Mesodermal cell (in vitro differentiated cells): ENCODE results near the gene LRP1B.
"Not testable (repeated sequence)": the region's sequence is repeated elsewhere in the genome, so short reads cannot be mapped to it uniquely, and the experiment has no call there.

ENCODE experiments used
- H3K27ac ChIP-seq: 2 replicates; pipeline ENCODE4 v1.7.0; 2013; ENCODE audit warnings: mild to moderate bottlenecking, low read depth, low read length, moderate library complexity; ENCODE audit not compliant: severe bottlenecking
- H3K36me3 ChIP-seq: 2 replicates; pipeline ENCODE4 v1.7.1; 2013; ENCODE audit warnings: mild to moderate bottlenecking, low read length, moderate library complexity; ENCODE audit not compliant: control insufficient read depth, insufficient read depth
- H3K4me1 ChIP-seq: one replicate; pipeline ENCODE4 v1.7.1; 2013; ENCODE audit warnings: mild to moderate bottlenecking, low read length; ENCODE audit not compliant: insufficient read depth, control insufficient read depth, poor library complexity, severe bottlenecking
- H3K4me3 ChIP-seq: 2 replicates; pipeline ENCODE4 v1.7.0; 2013; ENCODE audit warnings: low read length, control low read depth, mild to moderate bottlenecking; ENCODE audit not compliant: insufficient read depth, poor library complexity, severe bottlenecking; ENCODE audit errors: extremely low read depth
- H3K9me3 ChIP-seq: 2 replicates; pipeline ENCODE4 v1.7.1; 2013; ENCODE audit warnings: mild to moderate bottlenecking, low read length, moderate library complexity; ENCODE audit not compliant: control insufficient read depth
- WGBS, 2 experiments: methylation state at CpG; one replicate each; pipeline ENCODE4 v1.1.5; 2013; ENCODE audit warnings: missing lambda C conversion rate in 2 of 2; ENCODE audit not compliant: insufficient coverage in 2 of 2; 5-methylcytosine and 5-hydroxymethylcytosine counted together

Gene LRP1B

GRCh38 chr2:140964324-140964723 lies 1166.5 kb downstream of the LRP1B start:
- H3K27ac ChIP-seq, H3K9me3 ChIP-seq, H3K4me3 ChIP-seq, H3K36me3 ChIP-seq, H3K4me1 ChIP-seq: not testable (repeated sequence)
- 60 to 89% methylated on average over 8 of the region's 11 CpGs for whole genome bisulfite sequencing, 2 experiments

GRCh38 chr2:140949932-140950331 lies 1180.9 kb downstream of the LRP1B start:
- Histone ChIP-seq H3K4me3 (no peak overlapping the region), H3K9me3 (no peaks in the 10 kb centered on the region), H3K27ac (no peak overlapping the region), H3K36me3 (no peaks in the 10 kb centered on the region), H3K4me1 (no peaks in the 10 kb centered on the region)
- WGBS, 2 experiments, result no CpG with 5 or more reads among the region's 1 CpG

GRCh38 chr2:140947236-140947635 lies 1183.6 kb downstream of the LRP1B start:
- Histone ChIP-seq H3K4me1 (no peaks in the 10 kb centered on the region), H3K9me3 (no peaks in the 10 kb centered on the region), H3K4me3 (no peak overlapping the region), H3K36me3 (no peaks in the 10 kb centered on the region), H3K27ac (no peak overlapping the region)
- WGBS, 2 experiments, result 62 to 83% methylated on average over 1 to 2 of the region's 4 CpGs

- H3K4me1 ChIP-seq, result no peaks in the 10 kb centered on the region
- H3K36me3 ChIP-seq, result no peaks in the 10 kb centered on the region
- no peaks in the 10 kb centered on the region for H3K9me3 ChIP-seq
- no peak overlapping the region for H3K4me3 ChIP-seq
- H3K27ac ChIP-seq, result no peak overlapping the region
Measured at GRCh38 chr2:140943867-140944266, 1186.9 kb downstream of the LRP1B start.

GRCh38 chr2:140942284-140942683 lies 1188.5 kb downstream of the LRP1B start:
- Histone ChIP-seq H3K4me1 (no peaks in the 10 kb centered on the region), H3K9me3 (no peaks in the 10 kb centered on the region), H3K4me3 (no peak overlapping the region), H3K36me3 (no peaks in the 10 kb centered on the region), H3K27ac (no peak overlapping the region)
- 100% methylated on average over 1 of the region's 2 CpGs for WGBS, 2 experiments

DNA sequence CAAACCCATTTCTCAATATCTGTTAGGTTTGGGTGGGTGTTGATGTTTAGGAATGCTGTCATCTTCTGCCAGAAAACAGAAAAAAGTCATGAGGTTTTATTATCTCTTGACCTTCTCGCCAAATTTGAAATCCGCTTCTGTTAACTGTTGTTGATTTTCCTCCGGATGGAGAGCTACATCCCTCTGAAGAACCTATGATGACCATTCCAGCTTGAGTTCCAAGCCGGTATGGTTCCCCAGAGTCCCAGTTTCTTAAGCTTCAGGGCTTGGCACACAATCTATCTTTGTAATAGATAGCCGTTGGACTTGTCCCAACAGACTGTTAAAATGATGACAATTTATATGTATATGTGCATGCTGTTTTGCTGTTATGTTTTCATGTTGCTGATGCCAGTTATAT lies 1201.0 kb downstream of the LRP1B start:
- 82 to 98% methylated on average over 3 to 4 of the region's 5 CpGs for WGBS, 2 experiments
- no peak overlapping the region for H3K4me3 ChIP-seq
- H3K27ac ChIP-seq, result no peak overlapping the region
- no peaks in the 10 kb centered on the region for H3K9me3 ChIP-seq
- H3K4me1 ChIP-seq, result no peaks in the 10 kb centered on the region
- H3K36me3 ChIP-seq, result no peaks in the 10 kb centered on the region

DNA sequence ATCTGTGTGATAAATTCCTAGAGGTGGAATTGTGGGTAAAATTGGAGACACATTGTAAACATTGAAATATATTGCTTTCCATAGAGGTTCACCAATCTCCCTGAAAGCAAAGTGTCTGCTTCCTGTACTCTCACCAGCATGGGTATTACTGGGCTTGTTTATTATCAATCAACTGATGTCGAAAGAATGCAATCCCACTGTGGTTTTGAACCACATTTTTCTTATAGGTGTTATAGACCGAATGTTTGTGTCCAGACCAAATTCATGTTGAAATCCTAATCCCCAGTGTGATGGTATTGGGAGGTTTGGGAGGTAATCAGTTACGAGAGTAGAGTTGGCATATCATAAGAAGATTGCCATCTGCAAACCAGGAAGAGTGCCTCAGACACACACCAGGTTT lies 1212.4 kb downstream of the LRP1B start:
- Histone ChIP-seq H3K27ac (no peak overlapping the region), H3K36me3 (no peaks in the 10 kb centered on the region), H3K9me3 (no peaks in the 10 kb centered on the region), H3K4me1 (no peaks in the 10 kb centered on the region), H3K4me3 (no peak overlapping the region)
- 86 to 88% methylated on average over 1 to 3 of the region's 3 CpGs for WGBS, 2 experiments

GRCh38 chr2:140916410-140916809 lies 1214.4 kb downstream of the LRP1B start:
- no peaks in the 10 kb centered on the region for H3K4me1 ChIP-seq
- H3K9me3 ChIP-seq, result no peaks in the 10 kb centered on the region
- H3K27ac ChIP-seq, result no peak overlapping the region
- H3K4me3 ChIP-seq, result no peak overlapping the region
- H3K36me3 ChIP-seq, result no peaks in the 10 kb centered on the region

DNA sequence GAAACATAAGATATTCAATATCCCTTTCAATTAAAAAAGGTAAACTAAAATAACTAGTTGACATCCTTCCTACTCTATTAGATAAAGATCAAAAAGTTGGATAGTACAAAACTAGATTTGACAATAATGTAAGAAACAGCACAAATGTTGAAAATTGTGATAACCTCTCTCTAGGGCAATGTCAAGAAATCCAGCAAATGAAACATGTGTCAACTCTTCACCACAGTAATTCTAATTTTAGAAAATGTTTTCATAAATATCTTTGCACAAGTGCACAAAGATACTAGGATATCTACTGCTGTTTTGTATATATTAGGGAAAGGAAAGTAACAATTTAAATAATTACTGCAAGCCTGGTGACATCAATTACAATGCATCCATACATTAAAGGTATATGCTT lies 1220.1 kb downstream of the LRP1B start:
- Histone ChIP-seq H3K9me3 (no peaks in the 10 kb centered on the region), H3K27ac (no peak overlapping the region), H3K36me3 (no peaks in the 10 kb centered on the region), H3K4me1 (no peaks in the 10 kb centered on the region), H3K4me3 (no peak overlapping the region)

GRCh38 chr2:140905083-140905781 lies 1225.6 kb downstream of the LRP1B start:
- no peak overlapping the region for H3K4me3 ChIP-seq
- 30 to 35% methylated on average over 4 of the region's 6 CpGs for WGBS, 2 experiments
- H3K9me3 ChIP-seq, result no peaks in the 10 kb centered on the region
- H3K27ac ChIP-seq, result no peak overlapping the region
- H3K4me1 ChIP-seq, result no peaks in the 10 kb centered on the region
- H3K36me3 ChIP-seq, result no peaks in the 10 kb centered on the region

DNA sequence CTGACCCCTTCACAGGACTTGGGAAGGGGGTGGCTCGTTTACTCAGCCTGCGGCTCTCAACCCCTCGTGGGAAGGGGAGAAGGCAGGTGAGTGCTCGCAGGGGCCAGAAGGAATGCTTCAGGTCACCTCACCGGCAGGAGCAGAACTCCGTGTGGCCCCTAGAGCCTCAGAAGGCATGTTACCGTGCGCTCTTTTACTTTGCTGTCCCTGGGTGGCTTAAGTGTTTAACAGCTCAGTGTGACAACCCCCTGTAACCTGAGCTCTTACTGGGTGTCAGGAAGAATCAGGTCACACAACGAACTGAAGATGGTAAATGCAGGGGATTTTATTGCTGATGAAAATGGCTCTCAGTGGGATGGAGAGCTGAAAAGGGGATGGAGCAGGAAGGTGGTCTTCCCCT lies 1235.4 kb downstream of the LRP1B start:
- Histone ChIP-seq H3K36me3 (no peaks in the 10 kb centered on the region), H3K27ac (no peak overlapping the region), H3K9me3 (no peaks in the 10 kb centered on the region), H3K4me3 (no peak overlapping the region), H3K4me1 (no peaks in the 10 kb centered on the region)
- WGBS, 2 experiments, result 65 to 69% methylated on average over 6 of the region's 9 CpGs
